HG03575 (cell line): ENCODE results near the gene MPP7.

Source experiments
- ATAC-seq: cut with Tn5 transposase; IDR thresholded peaks from one replicate; pipeline ENCODE4 v1.9.1; 2021; ENCODE audit not compliant: unreplicated experiment, insufficient number of reproducible peaks, low FRiP score; ENCODE audit errors: extremely low read depth

The MPP7 gene

DNA sequence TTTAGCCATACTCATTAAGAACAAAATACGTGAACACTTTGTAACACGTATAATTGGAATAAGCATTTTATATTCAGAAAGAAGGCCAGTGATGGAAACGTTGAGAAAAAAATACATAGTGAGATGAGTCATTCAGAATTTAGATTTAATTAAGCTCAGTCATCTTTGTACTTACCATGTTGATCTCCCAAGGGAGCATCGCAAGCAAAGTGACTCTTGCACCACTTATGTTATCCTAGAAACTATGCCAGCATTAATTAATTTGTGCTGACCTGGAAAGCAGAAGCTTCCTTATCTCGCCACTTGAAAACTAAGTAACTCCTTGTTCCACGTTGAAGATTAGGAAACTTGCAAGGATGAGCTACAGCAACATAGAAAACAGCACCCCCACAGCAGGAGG, 9.7 kb upstream of the MPP7 start:
- ATAC-seq: no peak

DNA sequence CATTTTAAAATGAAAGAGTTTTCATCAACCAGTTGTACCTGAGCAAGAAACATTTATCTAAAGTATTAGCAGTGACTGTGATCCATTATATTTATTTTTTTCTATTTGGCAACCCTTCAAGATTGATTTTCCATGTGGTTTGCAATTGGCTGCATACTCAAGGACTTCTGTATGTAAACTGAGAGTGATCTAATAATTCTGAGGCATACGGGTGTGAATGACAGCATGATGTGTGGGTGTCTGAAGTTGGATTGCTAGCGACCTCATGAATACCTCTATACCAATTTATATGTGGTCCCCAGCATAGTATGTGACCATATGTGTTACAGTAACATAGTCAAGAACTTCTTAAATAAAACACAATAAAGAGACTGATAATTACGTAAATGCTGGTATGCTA, 8.2 kb upstream of the MPP7 start:
- no peak for ATAC-seq

DNA sequence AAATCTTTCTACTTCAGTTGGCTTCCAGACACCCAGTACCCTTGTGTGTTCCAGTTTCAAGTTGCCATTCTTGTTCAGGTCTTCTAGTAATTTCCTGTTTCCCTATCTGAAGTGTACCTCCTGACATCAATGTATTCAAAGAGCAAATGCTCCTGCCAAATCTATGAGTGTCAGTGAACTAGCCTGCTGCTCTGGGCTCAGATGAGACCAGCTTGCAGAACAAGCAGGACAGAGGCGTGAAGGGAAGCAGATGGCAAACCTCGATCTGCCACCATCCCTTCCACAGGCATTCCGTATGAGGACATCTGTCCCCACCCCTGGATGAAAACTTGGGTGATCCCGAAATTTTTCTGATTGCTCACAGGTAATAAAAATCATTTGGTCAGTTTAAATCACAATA, 4.4 kb upstream of the MPP7 start:
- ATAC-seq: no peak

DNA sequence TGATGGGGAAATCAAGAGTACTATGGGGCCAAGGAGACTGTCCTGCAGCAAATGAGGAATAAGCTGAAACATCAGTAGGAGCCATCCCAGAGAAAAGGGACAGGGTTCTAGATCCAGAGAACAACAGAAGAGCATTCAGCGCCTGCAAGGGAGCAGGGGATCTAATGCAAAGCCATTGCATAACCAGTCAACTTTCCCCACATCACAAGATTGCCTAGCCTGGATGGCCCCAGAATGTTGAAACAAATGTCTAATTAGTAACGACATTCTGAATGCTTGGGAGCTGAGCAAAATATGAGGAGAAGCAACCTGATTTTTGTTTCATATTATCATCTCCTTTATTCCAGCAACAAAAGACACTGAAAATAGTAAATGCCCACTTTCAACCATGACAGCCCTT, 2.7 kb upstream of the MPP7 start:
- no peak for ATAC-seq

DNA sequence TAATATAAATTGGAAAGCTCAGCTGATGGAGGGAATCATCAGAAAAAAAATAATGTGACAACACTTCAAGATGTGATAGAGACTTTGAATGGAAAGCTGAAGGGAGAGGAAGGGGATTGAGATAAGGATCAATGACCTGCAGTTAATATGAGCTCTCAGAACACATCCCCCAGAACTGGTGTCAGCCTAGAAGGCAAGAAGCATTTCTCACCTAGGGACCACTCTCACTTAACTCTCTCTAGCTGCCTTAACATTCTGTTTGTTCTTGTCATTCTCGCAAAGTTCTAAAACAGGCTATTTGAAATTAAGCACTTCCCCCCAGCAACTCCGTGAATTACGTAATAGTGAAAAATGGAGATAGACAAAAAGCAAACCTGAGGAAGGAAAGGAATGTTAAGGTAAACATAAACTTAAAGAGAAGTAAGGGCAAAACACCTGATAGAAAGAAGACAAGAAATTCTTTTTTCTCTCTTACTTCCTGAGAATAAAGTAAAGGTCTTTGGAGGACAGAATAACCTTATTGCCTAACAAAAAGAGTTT, 1.2 kb upstream of the MPP7 start:
- ATAC-seq: no peak

DNA sequence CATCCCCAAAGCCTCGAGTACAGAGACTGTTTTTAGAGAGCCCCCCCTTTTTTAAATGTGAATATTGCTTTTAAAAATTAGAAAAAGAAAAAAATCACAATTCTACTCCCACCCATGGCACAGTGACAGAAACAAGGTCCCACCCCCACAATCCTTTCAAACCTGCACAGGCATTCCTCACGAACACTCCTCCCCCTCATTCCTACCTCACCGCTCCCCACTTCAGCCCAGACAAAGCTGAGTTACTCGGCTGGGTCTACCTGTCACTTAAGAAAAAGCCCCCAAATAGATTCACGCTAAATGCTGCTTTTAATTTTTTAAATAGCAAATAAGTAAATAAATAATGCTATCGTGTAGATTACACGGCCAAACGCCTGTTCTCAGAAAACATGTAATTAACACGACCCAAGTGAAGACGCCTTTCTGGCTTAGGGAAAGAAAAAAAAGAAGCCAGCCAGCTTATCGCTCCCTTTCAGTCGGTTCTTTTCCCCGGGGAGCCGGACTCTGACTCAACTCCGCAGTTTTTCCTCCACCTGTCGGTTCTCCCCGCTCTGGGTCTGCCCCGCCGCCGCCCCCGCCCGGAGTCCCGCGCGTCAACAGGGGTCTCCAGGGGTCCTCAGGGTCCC, 739 bp downstream of the MPP7 start:
- ATAC-seq: no peak

DNA sequence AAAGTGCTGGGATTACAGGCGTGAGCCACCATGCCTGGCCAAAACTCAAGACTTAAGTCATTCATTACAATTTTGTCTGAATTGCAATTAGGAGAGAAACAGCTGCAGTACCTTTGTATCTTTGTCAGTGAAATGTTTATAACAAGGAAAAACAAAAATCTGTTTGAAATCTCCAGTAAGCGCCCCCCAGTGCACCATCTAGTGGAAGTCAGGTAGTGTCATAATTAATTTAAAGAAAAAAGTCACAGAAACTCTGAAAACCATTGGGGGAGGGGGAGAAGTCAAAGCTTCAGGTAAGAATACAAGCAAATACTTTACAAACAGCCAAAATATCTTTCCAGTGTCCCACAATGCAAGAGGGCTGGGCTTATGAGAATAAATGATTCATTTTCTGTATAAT, 2.8 kb downstream of the MPP7 start:
- ATAC-seq: no peak

DNA sequence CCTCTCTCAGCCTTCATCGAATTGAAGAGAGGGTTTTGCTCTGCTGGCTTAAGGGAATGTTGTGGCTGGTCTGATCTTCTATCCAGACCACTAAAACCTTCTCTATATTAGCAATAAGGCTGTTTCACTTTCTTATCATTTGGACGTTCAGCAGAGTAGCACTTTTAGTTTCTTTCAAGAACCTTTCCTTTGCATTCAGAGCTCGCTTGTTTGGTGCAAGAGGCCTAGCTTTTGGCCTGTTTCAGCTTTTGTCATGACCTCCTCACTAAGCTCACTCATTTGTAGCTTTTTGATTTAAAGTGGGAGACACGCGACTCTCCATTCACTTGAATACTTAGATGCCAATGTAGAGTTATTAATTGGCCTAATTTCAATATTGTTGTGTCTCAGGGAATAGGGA, 3.9 kb downstream of the MPP7 start:
- no peak for ATAC-seq

DNA sequence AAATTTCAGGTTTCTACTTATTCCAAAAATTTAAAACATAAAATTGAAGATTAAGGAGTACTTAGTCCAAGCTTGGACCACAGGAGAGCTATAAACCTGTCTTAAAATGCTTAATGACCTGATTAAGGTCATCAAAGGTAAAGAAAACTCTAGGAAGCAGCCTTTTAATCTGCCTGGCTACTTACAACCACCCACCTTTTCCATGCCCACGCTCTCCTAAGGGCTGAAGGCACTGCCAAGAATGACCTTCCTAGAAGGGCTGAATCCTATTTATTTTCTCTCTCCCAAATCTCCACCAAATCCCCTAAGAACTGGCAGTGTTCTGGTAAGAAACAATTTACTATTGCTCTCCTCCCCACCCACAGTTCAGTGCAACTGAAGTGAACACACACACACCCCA, 6.8 kb downstream of the MPP7 start:
- no peak for ATAC-seq

DNA sequence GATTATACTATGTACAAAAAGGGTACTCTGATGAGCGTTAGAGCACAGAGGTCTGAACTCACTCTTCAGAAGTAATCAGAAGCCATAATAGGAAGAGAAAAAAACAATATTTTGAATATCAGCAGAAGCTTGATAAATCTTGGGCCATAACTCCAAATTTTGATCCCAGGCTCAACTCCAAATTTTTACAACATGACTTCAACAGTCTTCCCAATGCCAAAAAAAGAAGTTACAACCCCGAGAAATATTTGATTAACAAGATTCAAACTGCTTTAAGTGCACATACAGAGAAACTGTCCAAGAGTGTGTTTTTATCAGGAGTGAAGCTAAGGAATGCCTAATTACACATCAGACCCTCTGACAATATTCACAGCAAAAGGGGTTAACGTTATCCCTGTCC, 7.5 kb downstream of the MPP7 start:
- no peak for ATAC-seq

DNA sequence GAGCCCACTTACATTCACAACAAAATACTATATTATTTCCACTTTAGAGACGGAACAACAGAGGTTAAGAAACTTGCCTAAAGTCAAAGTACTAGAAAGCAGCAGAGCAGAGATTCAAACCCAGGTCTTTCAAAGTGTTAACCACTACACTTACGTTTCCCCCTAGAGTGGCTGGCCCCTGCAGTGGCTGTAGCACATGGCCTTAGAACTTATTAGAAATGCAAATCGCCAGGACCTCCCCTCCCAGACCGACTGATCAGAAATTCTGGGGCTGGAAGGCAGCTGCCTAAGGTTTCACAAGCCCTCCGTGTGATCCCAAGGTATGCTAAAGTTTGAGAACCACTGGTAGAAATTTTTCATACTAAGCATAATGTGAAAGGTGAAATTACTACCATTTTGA, 8.1 kb downstream of the MPP7 start:
- ATAC-seq: no peak

DNA sequence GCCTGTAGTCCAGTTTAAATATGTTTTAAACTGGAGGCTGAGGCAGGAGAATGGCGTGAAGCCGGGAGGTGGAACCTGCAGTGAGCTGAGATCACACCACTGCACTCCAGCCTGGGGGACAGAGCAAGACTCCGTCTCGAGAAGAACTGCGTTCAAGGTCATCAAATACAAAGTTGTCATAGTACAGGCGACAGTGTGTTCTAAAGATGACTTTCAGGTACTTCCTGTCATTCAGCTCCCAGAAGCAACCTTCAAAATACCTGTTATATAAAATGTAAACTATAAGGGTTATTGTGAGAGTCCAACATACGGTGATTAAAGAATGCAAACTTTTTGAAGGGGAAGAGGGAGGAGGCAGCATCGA, 8.7 kb downstream of the MPP7 start:
- ATAC-seq: no peak

DNA sequence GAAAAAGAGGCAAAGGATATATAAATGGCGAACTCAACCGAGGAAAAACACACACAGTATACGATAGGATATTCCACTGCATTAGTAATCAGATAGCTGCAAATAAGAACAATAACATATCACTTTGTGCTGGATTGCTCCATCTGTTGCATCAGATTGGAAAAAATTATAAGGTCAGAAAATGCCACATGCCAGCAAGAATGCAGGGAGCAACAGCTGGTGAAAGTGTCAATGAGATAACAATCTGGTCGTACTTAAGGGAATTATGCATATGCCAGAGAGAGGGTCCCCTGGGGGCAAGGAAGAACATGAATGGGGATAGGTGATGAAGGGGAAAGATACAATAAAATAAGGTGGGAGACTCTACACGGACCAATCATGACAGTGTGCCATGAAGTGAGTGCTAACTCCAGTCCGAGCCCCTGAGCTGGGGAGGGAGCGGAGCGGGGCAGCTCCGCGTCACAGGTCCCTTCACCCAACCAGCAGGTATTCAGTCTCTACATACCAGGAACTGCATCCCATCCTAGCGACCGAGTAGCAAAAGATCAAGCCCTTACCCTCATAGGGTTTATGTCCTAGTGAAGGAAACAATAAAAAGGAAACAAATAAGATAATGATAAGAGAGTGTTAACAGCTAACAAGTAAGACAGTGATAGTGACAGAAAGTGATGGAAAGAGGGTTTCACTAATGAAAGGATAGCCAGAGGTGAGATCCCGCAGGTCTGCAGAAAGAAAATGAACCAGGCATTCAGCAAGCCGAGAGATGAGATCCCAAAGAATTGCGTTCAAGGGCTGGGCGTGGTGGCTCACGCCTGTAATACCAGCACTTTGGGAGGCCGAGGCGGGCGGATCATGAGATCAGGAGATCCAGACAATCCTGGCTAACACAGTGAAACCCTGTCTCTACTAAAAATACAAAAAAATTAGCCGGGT, 9.4 kb downstream of the MPP7 start:
- no peak for ATAC-seq

DNA sequence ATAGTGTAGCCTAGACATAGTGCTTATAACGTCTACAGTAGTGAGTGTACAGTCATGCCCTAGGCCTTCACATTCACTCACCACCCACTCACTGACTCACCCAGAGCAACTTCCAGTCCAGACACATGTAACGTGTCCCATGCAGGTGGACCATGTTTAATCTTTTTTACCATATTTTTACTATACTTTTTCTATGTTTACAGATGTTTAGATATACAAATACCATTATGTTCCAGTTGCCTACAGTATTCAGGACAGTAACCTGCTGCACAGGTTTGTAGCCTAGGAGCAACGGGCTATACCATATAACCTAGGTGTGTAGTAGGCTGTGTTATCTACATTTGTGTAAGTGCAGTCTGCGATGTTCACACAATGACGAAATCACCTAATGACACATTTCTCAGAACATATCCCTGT, 11.0 kb downstream of the MPP7 start:
- ATAC-seq: no peak

DNA sequence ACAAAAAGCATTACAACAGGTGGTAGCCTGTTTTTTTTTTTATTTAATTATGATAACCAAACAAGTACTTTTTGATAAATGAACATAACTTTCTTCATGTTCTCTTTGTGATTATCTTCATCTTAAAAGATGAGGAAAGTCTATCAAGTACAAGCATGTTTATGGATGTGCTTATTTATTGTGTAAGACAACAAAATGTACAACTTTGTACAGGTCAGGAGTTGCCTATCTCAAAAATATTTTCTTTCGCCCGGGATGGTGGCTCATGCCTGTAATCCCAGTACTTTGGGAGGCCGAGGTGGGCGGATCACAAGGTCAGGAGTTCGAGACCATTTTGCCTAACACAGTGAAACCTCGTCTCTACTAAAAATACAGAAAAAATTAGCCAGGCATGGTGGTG, 17.0 kb downstream of the MPP7 start:
- ATAC-seq: no peak

DNA sequence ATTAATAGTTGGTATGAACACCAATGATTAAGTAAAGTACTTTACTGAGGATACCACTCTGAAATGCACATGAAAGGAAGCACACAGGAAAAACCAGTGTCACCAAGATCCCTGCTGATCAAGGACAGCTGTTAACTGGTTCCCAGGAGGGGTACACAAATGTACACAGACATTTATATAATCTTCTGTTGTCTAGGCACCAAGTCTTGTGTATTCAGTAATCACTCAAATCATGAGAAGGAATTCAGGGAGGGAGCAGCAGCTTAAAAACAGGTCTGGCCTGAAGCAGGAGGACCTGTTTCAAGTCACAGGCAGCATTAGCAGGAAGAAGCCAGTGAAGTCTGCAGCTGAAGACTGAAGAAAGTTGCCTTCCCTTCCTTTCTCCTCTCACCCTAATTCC, 18.7 kb downstream of the MPP7 start:
- ATAC-seq: no peak

DNA sequence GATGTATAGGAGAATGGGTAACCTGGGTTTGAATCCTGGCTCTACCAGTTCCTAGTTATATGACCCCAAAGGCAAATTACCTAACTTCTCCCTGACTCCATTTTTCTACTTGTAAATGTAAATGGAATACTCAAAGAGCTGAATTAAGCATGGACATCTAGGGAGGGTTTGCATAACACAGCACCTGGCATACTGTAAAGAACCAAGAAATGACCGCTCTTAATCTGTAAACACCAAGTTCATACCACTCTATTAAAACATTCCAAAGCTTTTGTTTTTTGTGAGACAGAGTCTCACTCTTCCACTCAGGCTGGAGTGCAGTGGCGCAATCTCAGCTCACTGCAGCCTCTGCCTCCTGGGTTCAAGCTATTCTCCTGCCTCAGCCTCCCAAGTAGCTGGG, 19.6 kb downstream of the MPP7 start:
- no peak for ATAC-seq

DNA sequence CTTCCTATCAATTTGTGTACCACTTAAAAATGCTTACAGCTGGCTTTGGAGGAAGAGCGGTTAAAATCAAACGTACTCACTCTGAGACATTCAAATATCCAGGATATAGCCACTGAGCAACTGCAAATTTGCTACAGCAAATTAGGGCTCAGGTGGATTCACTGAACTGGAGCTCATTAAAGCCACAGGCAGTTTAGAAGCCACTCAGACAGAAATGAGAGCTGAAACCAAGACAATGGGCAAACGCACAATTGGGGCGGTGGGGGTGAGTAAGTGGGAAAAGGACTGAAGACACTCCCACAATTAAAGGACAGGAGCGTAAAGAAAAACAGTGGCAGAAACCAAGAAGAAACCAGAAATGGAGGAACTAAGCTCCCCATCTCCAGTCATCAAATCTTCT, 20.5 kb downstream of the MPP7 start:
- ATAC-seq: no peak

DNA sequence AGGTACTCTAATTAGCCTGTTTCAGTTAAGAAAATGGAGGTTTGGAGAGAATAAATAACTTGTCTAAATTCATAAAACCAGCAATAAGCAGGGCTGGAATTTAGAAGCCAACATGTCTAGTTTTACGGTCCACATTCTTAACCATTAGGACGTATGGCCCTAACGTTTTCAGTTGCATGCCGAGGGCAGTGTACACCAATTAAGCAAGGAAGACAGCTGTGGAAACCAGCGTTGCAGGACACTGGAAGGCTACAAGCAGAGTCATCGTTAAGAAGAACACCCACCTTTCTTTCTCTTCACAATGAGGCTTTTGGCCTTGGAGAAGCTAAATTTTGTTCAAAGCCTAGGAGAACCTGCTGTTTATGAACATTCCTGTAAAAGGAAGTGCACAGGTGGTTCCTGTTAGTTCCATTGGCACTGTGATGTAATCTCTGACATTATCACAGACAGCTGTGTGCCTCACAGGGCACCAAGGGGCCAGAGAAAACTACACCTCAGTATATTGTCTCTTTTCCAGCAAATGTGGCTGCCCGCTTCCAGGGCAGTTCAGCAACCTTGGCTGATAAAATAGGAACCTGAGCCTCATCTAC, 21.0 kb downstream of the MPP7 start:
- no peak for ATAC-seq

DNA sequence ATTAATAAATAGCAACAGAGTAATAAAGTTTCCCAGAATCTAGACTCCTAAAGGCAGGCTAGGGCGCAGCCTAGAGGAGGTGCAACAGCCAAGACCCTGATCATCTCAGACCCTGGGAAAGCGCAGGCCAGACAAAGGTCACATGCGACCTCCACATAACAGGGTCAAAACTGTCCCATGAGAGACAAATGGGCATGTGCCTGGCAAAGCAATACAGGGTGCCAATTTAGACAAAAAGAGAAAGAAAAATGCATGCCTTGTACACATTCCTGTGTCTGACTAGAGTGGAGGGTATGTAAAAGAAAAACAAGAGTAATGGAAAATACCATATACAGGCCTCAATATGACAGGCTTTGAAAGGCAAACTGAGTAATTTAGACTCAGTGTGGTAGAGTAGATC, 22.2 kb downstream of the MPP7 start:
- ATAC-seq: no peak
